ENCODE data around the gene FCER1G. TPM values are rescaled to one million over a fixed set of nuclear protein-coding genes. Genes with fewer than 3 reads are reported as not detected.

FCER1G gene
- total RNA-seq, 1 donor from 2014 or later = not detected

GRCh38 chr1:161235957-161236775 is 21.1 kb downstream of the FCER1G start:
- H3K9me3 ChIP-seq (ENCODE audit: low read depth) = no peaks in the 10 kb centered on the region
- no peaks in the 10 kb centered on the region for H3K36me3 Mint-ChIP-seq
- no peak for DNase-seq (ENCODE audit: low spot score)
- H3K9ac ChIP-seq = no peak overlapping the region
- H3K27me3 Mint-ChIP-seq (ENCODE audit: insufficient read depth, low read depth) = peaks cover 6% of the 10 kb centered on the region
- no peak overlapping the region for H3K27ac ChIP-seq
- no peak overlapping the region for H3K4me2 ChIP-seq
- H2AFZ ChIP-seq (replicated peaks) = no peak overlapping the region
- H3K79me2 ChIP-seq (ENCODE audit: low read depth) = no peaks in the 10 kb centered on the region
- H3K36me3 ChIP-seq = no peaks in the 10 kb centered on the region
- no peaks in the 10 kb centered on the region for H4K20me1 ChIP-seq (ENCODE audit: low read depth)
- TF ChIP-seq EZH2 (IDR thresholded peaks at IDR 0.05) = no peak
- no peak for TF ChIP-seq EZH2phosphoT487 (IDR thresholded peaks at IDR 0.05)
- TF ChIP-seq CTCF (IDR thresholded peaks at IDR 0.05) = no peak
- H3K4me1 Mint-ChIP-seq = no peaks in the 10 kb centered on the region
- H3F3A ChIP-seq (ENCODE audit: low read depth) = no peaks in the 10 kb centered on the region
- H3K27ac Mint-ChIP-seq = no peak overlapping the region
- no peak overlapping the region for H3K4me3 Mint-ChIP-seq
- H3K27me3 ChIP-seq = no peaks in the 10 kb centered on the region
- H3K4me3 ChIP-seq = no peak overlapping the region
- H3K9me3 Mint-ChIP-seq = no peaks in the 10 kb centered on the region
- no peaks in the 10 kb centered on the region for H3K4me1 ChIP-seq

GRCh38 chr1:161238039-161238473 is 23.0 kb downstream of the FCER1G start, which contains the start of gene NR1I3:
Gene NR1I3 (minus strand): TSS chr1:161238203. CDS start chr1:161236565, 1,638 bp downstream.
- Mint-ChIP-seq H3K27ac (no peak within 1 kb of the TSS), H3K9me3 (no peaks in the 10 kb centered on the region), H3K27me3 (ENCODE audit: insufficient read depth, low read depth) (peaks cover 8% of the 10 kb centered on the region), H3K4me1 (peaks cover 3% of the 10 kb centered on the region), H3K36me3 (no peaks in the 10 kb centered on the region), H3K4me3 (no peak within 1 kb of the TSS)
- TF ChIP-seq EZH2phosphoT487 (IDR thresholded peaks at IDR 0.05) (no peak), CTCF (IDR thresholded peaks at IDR 0.05) (no peak), EZH2 (IDR thresholded peaks at IDR 0.05) (no peak)
- Histone ChIP-seq H2AFZ (replicated peaks) (no peak within 1 kb of the TSS), H3K4me2 (no peak within 1 kb of the TSS), H3K36me3 (no peaks in the 10 kb centered on the region), H3K9ac (no peak within 1 kb of the TSS), H3F3A (ENCODE audit: low read depth) (no peaks in the 10 kb centered on the region), H3K9me3 (ENCODE audit: low read depth) (no peaks in the 10 kb centered on the region), H4K20me1 (ENCODE audit: low read depth) (no peaks in the 10 kb centered on the region), H3K4me1 (no peaks in the 10 kb centered on the region), H3K4me3 (no peak within 1 kb of the TSS), H3K27me3 (no peaks in the 10 kb centered on the region), H3K79me2 (ENCODE audit: low read depth) (no peaks in the 10 kb centered on the region), H3K27ac (no peak within 1 kb of the TSS)
- no peak for DNase-seq (ENCODE audit: low spot score)

- Histone ChIP-seq H3K79me2 (ENCODE audit: low read depth) (no peaks in the 10 kb centered on the region), H3K9ac (no peak overlapping the region), H3K4me2 (no peak overlapping the region), H3K27ac (no peak overlapping the region), H3K36me3 (no peaks in the 10 kb centered on the region), H2AFZ (replicated peaks) (no peak overlapping the region), H3F3A (ENCODE audit: low read depth) (no peaks in the 10 kb centered on the region), H3K9me3 (ENCODE audit: low read depth) (no peaks in the 10 kb centered on the region), H3K27me3 (no peaks in the 10 kb centered on the region), H3K4me1 (no peaks in the 10 kb centered on the region), H3K4me3 (no peak overlapping the region), H4K20me1 (ENCODE audit: low read depth) (no peaks in the 10 kb centered on the region)
- Mint-ChIP-seq H3K36me3 (no peaks in the 10 kb centered on the region), H3K4me3 (no peak overlapping the region), H3K9me3 (no peaks in the 10 kb centered on the region), H3K4me1 (peaks cover 3% of the 10 kb centered on the region), H3K27ac (no peak overlapping the region), H3K27me3 (ENCODE audit: insufficient read depth, low read depth) (peaks cover 8% of the 10 kb centered on the region)
- TF ChIP-seq EZH2phosphoT487 (IDR thresholded peaks at IDR 0.05) = no peak
- TF ChIP-seq CTCF (IDR thresholded peaks at IDR 0.05) = no peak
- TF ChIP-seq EZH2 (IDR thresholded peaks at IDR 0.05) = no peak
- DNase-seq (ENCODE audit: low spot score) = no peak
Measured at GRCh38 chr1:161241682-161242081, 26.6 kb downstream of the FCER1G start.
